ENCODE data around the gene ZBTB7B. TPM values are rescaled to one million over a fixed set of nuclear protein-coding genes. Genes with fewer than 3 reads are reported as not detected.
A peak's percentile ranks its signal among the peaks of the same experiment; 100 is the strongest.

The ZBTB7B gene
- polyA plus RNA-seq, 1 experiment: 8.7 TPM

DNA sequence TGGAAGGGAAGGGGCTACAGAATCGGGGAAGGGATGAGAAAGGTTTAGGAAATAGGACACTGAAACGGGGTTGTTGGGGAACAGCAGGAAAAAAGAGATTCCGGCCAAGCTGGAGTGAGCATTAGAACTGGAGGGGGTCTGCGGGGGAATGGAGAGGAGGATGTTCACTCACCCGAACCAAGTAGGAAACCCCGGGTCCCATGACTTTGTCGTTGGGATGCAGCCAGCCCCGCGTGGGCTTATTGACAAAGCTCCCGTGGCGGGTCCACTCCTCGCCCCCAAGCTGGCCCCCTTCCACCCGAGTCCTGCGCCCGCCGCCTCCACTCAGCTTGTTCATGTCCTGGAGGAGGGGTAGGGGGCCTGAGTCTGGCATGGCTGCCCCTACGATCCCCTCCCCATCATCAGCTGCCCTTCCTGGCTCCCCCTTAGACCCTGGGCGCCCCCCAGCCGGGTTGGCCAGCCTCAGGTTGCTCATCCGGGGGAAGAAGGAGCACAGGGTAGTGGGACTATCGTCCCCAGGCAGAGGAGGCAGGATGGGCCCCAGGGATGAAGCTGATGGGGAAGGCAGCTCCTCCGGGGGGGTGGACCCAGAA lies 32.6 kb upstream of the ZBTB7B start:
- POLR2A ChIA-PET: interaction anchor here (0.6 to 5.0 kb wide), 12 partner anchors 8 to 203 kb away, joined by 3 to 59 read pairs (median 8); partner anchors contain the start of genes FLAD1, KRTCAP2, LENEP and PBXIP1
- CTCF ChIA-PET: interaction anchor here (1.0 to 4.4 kb wide), 7 partner anchors 9 to 203 kb away, joined by 3 to 19 read pairs (median 7); partner anchors contain the start of genes ADAM15, KRTCAP2, PBXIP1 and PYGO2
- no peak for TF ChIP-seq CTCF (IDR thresholded peaks at IDR 0.05; ENCODE audit: low read depth, low read length)

DNA sequence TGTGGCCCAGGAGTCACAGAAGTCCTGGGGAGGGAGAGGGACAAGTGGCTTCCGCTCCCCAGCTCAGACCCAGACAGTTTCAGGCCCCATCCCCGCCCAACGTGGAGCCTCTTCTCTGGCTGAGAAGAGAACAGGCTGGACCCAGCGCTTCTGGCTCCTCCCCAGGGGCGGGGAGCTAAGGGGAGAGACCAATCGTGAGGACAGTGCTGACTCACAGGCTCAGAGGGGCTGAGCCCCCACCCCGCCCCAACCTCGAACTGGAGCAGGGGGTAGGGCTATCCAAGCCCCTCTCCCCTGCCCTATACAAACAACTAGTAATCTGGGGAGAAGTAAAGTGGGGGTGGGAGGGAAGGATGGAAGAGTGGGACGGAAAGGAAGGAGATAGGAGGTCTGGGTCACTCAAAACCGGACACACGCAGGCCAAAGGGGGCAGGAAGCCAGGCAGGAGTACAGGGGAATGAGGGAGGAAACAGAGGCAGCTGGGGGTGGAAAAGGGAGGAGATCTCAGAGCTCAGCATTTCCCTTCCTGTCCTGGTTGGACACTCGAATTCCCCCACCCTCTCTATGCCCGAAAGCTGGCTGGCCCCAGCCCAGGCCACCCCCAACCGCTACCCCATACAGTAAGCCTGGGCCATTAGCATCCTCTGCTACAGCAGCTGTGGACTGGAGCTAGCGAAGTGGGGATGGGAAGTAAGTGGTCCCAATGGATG lies 31.8 kb upstream of the ZBTB7B start, which contains the start of gene SHC1:
Gene SHC1 (minus strand): TSS at position 117 of the 710 bp plus-strand sequence. CDS start 221 bp downstream, outside the sequence.
- H3K27ac ChIP-seq (ENCODE audit: low read depth, low read length): peak within 1 kb of the TSS; percentile 90
- ChIA-PET CTCF (interaction anchor here (1.0 to 4.4 kb wide), 8 partner anchors 9 to 411 kb away, joined by 3 to 19 read pairs (median 7); partner anchors contain the start of genes ADAM15, KRTCAP2, PBXIP1 and PYGO2), POLR2A (interaction anchor here (0.6 to 5.0 kb wide), 15 partner anchors 9 to 202 kb away, joined by 3 to 59 read pairs (median 5); partner anchors contain the start of genes ADAM15, FLAD1, KRTCAP2 and LENEP)
- peaks cover 3% of the 10 kb centered on the region; the same call in 1 of the 2 replicates for H3K9me3 ChIP-seq (ENCODE audit: control insufficient read depth, insufficient read depth, low read length)
- no peaks in the 10 kb centered on the region for H3K27me3 ChIP-seq (ENCODE audit: control insufficient read depth, insufficient read depth, low read length)
- peak; percentile 76 for DNase-seq (ENCODE audit: low read depth, low spot score)
- no peak for TF ChIP-seq CTCF (IDR thresholded peaks at IDR 0.05; ENCODE audit: low read depth, low read length)
- peak within 1 kb of the TSS; percentile 61 for H3K4me3 ChIP-seq (ENCODE audit: low read depth, low read length)

More for the DNA sequence above, 32.6 kb upstream of the ZBTB7B start:
- DNase-seq (ENCODE audit: low read depth, low spot score): no peak
- Histone ChIP-seq H3K27me3 (ENCODE audit: control insufficient read depth, insufficient read depth, low read length) (no peaks in the 10 kb centered on the region), H3K27ac (ENCODE audit: low read depth, low read length) (peak overlapping the region; percentile 52), H3K4me3 (ENCODE audit: low read depth, low read length) (peak overlapping the region; percentile 61), H3K9me3 (ENCODE audit: control insufficient read depth, insufficient read depth, low read length) (peaks cover 3% of the 10 kb centered on the region; the same call in 1 of the 2 replicates)

DNA sequence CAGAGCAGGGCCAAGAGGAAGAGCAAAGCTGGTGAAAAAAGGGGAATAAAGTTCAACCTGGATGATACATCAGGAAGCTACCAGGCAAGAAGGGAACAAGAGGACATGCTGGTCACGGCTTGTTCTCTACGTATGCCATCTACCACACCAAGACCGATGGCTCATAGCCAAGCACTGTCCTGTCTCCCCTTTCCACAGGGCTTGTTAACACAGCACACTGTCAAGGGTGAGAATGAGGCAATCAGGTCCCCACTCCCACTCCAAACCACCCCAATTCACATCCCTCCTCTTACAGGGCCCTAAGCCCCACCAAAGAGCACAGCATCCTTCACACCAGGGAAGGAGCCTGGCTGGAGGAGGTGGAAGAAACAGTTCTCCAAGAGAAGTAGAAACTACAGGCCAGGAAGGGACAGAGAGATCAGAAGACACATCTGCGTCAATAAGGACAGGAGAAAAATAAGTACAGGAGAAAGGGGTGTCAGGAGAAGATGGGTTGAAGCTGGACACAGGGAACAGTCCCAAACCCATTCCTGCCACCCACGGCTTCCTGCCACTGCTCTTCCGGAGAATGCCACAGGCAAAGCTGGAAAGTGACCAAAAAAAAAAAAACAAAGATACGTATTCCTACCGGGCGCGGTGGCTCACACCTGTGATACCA lies 31.1 kb upstream of the ZBTB7B start:
- TF ChIP-seq CTCF (IDR thresholded peaks at IDR 0.05; ENCODE audit: low read depth, low read length): no peak
- H3K9me3 ChIP-seq (ENCODE audit: control insufficient read depth, insufficient read depth, low read length): peaks cover 3% of the 10 kb centered on the region; the same call in 1 of the 2 replicates
- H3K27me3 ChIP-seq (ENCODE audit: control insufficient read depth, insufficient read depth, low read length): no peaks in the 10 kb centered on the region
- ChIA-PET POLR2A (interaction anchor here (0.9 to 5.0 kb wide), 9 partner anchors 10 to 80 kb away, joined by 4 to 59 read pairs (median 10); partner anchors contain the start of genes ADAM15, FLAD1, LENEP and PBXIP1), CTCF (interaction anchor here (1.0 to 4.4 kb wide), 6 partner anchors 16 to 412 kb away, joined by 3 to 19 read pairs (median 7); partner anchors contain the start of genes ADAM15, KRTCAP2 and PBXIP1)
- DNase-seq (ENCODE audit: low read depth, low spot score): no peak
- H3K27ac ChIP-seq (ENCODE audit: low read depth, low read length): peak overlapping the region; percentile 90
- peak overlapping the region; percentile 61 for H3K4me3 ChIP-seq (ENCODE audit: low read depth, low read length)

GRCh38 chr1:154972213-154972516 lies 30.4 kb upstream of the ZBTB7B start:
- DNase-seq (ENCODE audit: low read depth, low spot score): no peak
- POLR2A ChIA-PET: interaction anchor here (2.1 to 5.0 kb wide), 5 partner anchors 11 to 79 kb away, joined by 5 to 59 read pairs (median 15); partner anchors contain the start of genes ADAM15, FLAD1, PBXIP1 and PYGO2

More at GRCh38 chr1:154972213-154972516, 30.4 kb upstream of the ZBTB7B start:
- Histone ChIP-seq H3K9me3 (ENCODE audit: control insufficient read depth, insufficient read depth, low read length) (peaks cover 3% of the 10 kb centered on the region; the same call in 1 of the 2 replicates), H3K27ac (ENCODE audit: low read depth, low read length) (peak overlapping the region; percentile 100), H3K4me3 (ENCODE audit: low read depth, low read length) (peak overlapping the region; percentile 77), H3K27me3 (ENCODE audit: control insufficient read depth, insufficient read depth, low read length) (no peaks in the 10 kb centered on the region)
- TF ChIP-seq CTCF (IDR thresholded peaks at IDR 0.05; ENCODE audit: low read depth, low read length): no peak
- CTCF ChIA-PET: interaction anchor here (2.1 to 4.4 kb wide), 3 partner anchors 16 to 413 kb away, joined by 8 to 19 read pairs (median 10); partner anchors contain the start of gene PBXIP1

Measured in AG04450 (cell line).